M059J (cell line): ENCODE measurements around the gene TIMM23B. TPM values are rescaled to one million over a fixed set of nuclear protein-coding genes. Genes with fewer than 3 reads are reported as not detected.
"Not testable (repeated sequence)": the region's sequence is repeated elsewhere in the genome, so short reads cannot be mapped to it uniquely, and the experiment has no call there.

Source experiments
- DNase-seq: peaks from one replicate; pipeline ENCODE4 v3.0.0-alpha.2; 2012; ENCODE audit warnings: low read depth
- total RNA-seq: library from RNA; depleted of rRNA; stranded (reverse); fragments of >200 nt; shearing (Covaris generic); gene quantifications from 2 replicates; pipeline ENCODE4 v1.2.3, GENCODE V29; 2014; rRNA removed

Gene TIMM23B
- total RNA-seq, 1 experiment from 2014 or later = 8.4 TPM

DNA sequence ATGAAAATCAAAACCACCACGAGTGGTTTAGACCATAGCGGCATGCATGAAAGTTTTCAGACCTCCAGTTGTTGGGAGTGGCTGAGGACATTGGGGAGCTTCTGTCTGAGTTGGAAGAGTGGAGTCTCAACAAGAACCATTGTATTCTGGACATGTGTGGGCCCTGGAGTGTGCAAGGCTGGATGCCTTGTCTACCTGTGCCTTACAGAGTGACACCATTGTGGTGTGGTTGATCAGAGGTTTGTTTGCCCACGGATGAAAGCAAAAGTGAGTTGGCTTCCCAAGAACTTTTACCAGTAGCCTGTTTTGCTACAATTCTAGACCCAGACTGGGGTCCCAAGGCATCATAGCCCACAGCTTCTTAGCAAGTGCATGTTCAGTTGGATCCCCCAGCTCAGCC, 35.9 kb downstream of the TIMM23B start:
- DNase-seq = not testable (repeated sequence)

DNA sequence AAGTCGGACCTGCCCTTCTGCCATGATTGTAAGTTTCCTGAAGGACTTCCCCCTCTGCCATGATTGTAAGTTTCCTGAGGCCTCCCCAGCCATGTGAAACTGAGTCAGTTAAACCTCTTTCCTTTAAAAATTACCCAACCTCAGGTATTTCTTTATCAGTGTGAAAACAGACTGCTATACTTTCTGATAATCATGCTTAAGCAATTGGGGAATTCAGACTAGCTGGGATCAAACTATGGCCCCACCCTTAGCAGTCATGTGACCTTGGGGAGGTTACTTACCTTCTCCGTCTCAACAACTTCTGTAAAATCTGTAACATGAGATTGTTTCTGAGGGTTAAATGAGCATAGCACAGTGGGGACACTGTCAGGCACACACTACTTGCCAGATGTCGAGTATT, 45.4 kb downstream of the TIMM23B start:
- not testable (repeated sequence) for DNase-seq

DNA sequence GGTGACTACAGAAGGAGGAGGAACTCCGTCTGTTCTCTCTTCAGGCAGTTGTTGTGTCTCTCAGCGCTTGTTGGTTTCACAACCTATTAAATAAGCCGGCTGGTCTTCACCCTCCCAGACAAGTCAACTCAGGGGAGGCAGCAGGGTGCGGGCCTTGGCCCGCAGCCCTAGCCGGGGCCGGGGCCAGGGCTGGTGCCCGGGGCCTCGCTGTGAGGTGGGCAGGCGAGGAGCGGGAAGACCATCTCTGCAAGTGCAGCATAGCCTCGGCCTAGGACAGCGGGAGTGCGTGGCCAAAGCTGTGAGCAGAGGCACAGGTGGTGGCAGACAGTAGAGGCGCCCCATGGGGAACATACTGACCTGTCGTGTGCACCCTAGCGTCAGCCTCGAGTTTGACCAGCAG, 46.5 kb downstream of the TIMM23B start, which contains the start of gene AGAP6:
AGAP6 (plus strand) TSS at position 31 of the 400 bp plus-strand sequence; CDS start at position 341, 310 bp downstream.
- not testable (repeated sequence) for DNase-seq

DNA sequence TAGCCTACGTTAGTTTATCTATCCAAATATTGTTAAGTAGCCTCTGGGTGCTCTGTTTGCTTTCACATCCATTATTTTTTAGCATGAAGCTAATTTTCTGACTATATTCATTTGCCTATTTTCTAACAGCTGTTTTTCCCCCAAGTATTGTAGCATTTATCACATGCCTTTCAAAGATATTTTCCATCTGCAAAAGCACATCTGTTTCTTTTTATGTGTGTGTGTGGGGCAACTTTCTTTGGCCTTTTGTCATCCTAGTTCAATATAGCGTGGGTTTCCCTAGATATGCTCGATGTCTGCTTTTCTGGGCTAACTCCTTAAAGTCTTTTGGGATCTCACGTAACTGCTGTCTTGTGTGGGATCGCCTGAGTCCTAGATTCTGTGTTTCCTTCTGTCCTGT, 53.5 kb downstream of the TIMM23B start:
- not testable (repeated sequence) for DNase-seq

DNA sequence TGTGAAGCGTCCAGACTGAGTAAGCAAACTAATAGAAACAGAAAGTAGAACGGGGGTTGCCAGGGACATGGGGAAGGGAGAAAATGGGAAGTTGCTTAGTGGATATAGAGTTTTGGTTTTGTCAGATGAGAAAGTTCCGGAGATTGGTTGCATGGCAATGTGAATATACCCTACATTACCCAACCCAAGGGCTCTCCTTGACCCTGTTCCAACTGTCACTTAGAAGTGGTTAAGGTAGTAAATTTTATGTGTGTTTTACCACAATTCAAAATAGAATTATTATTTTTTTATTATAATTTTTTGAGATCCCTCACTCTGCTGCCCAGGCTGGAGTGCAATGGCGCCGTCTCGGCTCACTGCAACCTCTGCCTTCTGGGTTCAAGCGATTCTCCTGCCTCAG, 72.2 kb downstream of the TIMM23B start:
- DNase-seq = not testable (repeated sequence)

DNA sequence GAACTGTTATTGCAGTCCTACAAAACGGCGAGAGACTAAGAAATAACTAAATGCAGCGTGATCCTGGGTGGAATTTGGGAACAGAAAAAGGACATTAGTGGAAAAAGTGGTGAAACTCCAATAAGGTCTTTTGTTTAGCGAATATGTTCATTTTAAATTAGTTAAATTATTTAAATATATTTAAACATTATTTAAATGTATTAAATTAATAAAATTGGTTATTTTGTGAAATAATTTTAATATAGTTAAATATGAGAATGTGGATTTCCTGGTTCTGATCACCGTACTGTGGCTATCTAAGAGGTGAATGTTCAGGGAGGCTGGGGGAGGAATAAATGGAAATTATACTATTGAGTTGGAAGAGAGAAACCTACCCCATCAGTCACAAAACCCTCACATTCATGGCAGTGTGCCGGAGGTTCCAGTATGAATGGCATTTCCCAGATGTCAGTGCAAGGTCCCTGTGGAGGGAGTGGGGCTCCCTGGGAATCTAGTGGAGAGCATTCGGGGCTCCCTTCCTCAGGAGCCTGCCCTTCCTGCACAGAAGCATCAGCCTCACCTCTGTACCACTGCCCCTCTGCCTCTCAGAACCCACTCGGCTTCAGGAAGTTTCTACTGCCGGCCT, 73.9 kb downstream of the TIMM23B start:
- peak; percentile 5 for DNase-seq

DNA sequence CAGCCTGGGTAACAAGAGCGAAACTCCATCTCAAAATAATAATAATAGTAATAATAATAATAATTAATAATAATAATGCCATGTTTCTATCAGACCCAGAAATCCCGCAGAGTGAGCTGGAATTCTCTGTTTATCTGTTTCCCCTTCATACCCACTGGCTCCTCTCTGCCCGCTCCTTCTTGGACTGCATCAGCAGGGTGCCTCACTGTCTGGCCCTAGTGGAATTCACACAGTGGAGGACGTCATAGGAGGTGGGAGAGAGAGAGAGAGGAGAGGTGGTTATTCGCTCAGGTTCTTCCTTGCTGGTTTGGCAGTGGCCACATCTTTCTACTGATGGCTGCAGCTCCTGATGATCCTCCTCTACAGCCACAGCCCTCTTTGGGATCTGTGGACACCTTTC, 75.1 kb downstream of the TIMM23B start:
- DNase-seq = not testable (repeated sequence)

DNA sequence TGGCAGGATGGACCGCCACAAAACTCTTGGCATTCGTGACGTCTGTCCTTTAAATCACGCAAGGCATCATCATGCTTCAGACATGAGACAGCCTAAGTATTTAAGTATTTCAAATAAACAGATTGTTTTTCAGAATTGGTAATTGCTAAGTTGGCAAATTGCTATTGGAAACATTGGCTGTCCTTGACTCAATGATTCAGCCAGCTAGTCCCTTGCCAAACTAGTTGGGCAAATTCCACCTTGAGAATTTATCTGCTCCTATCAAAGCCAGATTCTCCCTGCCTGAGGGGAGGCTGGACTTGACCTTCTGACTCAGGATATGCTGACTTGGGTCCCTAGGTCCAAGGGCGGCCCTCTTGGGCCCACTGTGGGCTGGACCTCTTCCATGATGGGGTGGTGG, 75.8 kb downstream of the TIMM23B start:
- peak; percentile 38 for DNase-seq

DNA sequence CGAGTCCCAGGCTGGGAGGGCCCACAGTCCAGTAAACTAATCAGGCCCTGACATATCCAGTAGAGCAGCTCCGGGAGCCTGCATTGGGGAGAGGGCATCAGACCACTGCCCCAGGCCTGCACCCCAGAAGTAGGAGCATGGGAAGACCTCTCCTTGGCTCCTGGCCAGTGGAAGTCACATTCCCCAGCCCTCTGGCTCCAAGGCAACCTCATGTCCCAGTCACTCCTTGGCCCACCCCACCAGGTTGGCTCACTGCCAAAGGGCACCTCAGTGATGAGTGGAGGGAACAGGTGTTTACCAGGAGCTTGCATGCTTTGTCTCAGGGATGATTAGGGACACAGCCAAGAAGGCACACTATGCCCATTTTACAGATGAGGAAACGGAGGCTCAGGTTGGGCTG, 77.4 kb downstream of the TIMM23B start:
- not testable (repeated sequence) for DNase-seq

DNA sequence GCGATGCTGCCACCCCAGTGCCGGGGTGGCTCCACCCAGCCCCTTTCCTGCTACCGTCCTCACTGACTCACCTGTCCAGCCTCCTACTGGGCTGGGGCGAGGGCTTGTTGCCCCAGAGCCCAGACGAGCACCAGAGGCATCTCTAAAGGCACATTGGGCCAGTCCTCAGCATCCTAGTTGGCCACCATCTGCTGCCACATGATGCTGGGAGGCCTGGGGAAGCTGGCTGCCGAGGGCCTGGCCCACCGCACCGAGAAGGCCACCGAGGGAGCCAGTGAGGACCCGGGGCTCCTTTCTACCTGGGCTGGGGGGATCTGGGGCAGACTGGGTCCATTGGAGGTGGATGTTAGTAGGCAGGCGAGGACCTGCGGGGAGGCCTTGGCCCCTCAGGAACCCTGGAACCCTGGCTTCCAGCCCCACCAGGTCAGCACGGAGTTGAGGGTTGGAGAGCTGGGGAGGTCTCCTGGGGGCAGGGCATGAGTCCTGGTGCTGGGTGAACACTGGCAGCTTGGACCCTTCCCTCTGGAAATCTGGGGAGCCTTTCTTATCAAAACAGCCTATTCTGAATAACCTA, 78.7 kb downstream of the TIMM23B start:
- not testable (repeated sequence) for DNase-seq

DNA sequence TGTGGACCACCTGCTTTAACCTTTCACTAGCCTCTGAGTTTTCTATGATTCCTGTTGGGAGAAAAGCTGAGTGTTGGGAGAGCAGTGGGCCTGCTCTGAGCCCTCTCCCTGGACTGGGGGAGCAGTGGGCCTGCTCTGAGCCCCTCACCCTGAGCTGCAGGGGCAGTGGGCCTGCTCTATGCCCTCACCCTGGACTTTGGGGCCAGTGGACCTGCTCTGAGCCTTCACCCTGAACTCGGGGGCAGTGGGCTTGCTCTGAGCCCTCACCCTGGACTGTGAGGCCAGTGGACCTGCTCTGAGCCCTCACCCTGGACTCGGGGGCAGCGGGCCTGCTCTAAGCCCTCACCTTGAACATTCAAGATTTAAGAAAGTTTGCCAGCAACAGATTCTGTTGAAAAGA, 79.8 kb downstream of the TIMM23B start:
- DNase-seq = no peak

Other genes starting within 250 kb of the TIMM23B start
- 2.0 and 3.0 TPM in 2 replicates for gene OGDHL, start 179.7 kb upstream of the TIMM23B start, total RNA-seq
- 17.5 and 24.9 TPM in 2 replicates for gene PARG, start within 50 bp of the TIMM23B start, total RNA-seq
- 2.5 and 3.1 TPM in 2 replicates for gene AGAP6, start 46.4 kb downstream of the TIMM23B start, total RNA-seq
- gene WASHC2A, start 125.9 kb downstream of the TIMM23B start, total RNA-seq = 6.0 and 6.2 TPM in 2 replicates